Right lobe of liver (tissue), 4 donors: ENCODE data around the gene CSN3.

Source experiments
- CTCF ChIP-seq, 4 donors: fragments of 200-600 bp in 3 of 4; fragments of 450-650 bp in 1 of 4; IDR thresholded peaks; one replicate each; pipeline versions ENCODE4 v1.5.1 to v1.8.0; 2016 to 2022; ENCODE audit warnings: antibody characterized with exemption in 4 of 4, mild to moderate bottlenecking in 2 of 4
- POLR2A ChIP-seq: fragments of 450-650 bp; IDR thresholded peaks from one replicate; pipeline ENCODE4 v1.6.1; 2017; ENCODE audit warnings: antibody characterized with exemption, mild to moderate bottlenecking
- donor health status: DM: no; HTN: no; CAD: no.
- donor health status: DM: no; HTN: no; CAD: no.
- donor health status: DM: no; HTN: yes; CAD: no.

- TF ChIP-seq CTCF (IDR thresholded peaks at IDR 0.05): no peak
- TF ChIP-seq POLR2A: no peak
Measured at GRCh38 chr4:70280567-70280966, 38.2 kb downstream of the CSN3 start.
